WTC11 (cell line): ENCODE results near the gene MRPL28. TPM values are rescaled to one million over a fixed set of nuclear protein-coding genes. Genes with fewer than 3 reads are reported as not detected.

ENCODE experiments used
- ATAC-seq: fragments of 200-7000 bp; cut with Tn5 transposase; 2 replicates; pipeline ENCODE4 v1.10.0; 2021; ENCODE audit warnings: mild to moderate bottlenecking, moderate library complexity
- CTCF ChIA-PET: fragments of 300-600 bp; sonication (Branson Sonifier 250); formaldehyde crosslinking; loops from one replicate; lab custom pipeline; 2021; ENCODE audit warnings: antibody characterized with exemption; lab: Charles Lee
- POLR2A ChIA-PET: fragments of 350-600 bp; sonication (Branson Sonifier 250); formaldehyde crosslinking; loops from one replicate; lab custom pipeline; 2021; ENCODE audit warnings: antibody characterized with exemption; lab: Charles Lee
- DNase-seq: peaks from one replicate; pipeline ENCODE4 v3.0.0; 2021; ENCODE audit warnings: low spot score
- H3K27ac Mint-ChIP-seq: 2 replicates; pipeline ENCODE4 v1.8.0; 2021; ENCODE audit warnings: mixed read lengths
- H3K27me3 Mint-ChIP-seq: 2 replicates; pipeline ENCODE4 v1.8.0; 2021; ENCODE audit warnings: low read depth, mild to moderate bottlenecking, moderate library complexity, mixed read lengths
- H3K36me3 Mint-ChIP-seq: 2 replicates; pipeline ENCODE4 v1.8.0; 2021; ENCODE audit warnings: mixed read lengths
- H3K4me1 Mint-ChIP-seq: 2 replicates; pipeline ENCODE4 v1.8.0; 2022; ENCODE audit warnings: mixed read lengths
- H3K4me3 Mint-ChIP-seq: 2 replicates; pipeline ENCODE4 v1.8.0; 2021; ENCODE audit warnings: mild to moderate bottlenecking, moderate library complexity, mixed read lengths
- H3K9me3 Mint-ChIP-seq: 2 replicates; pipeline ENCODE4 v1.8.0; 2021; ENCODE audit warnings: mixed read lengths
- ATF1 ChIP-seq: sonication (generic); formaldehyde crosslinking; IDR thresholded peaks from 2 replicates; pipeline ENCODE4 v1.8.1; 2023; ENCODE audit warnings: mild to moderate bottlenecking, moderate library complexity, missing genetic modification reagents
- ATF6 ChIP-seq: sonication (generic); formaldehyde crosslinking; IDR thresholded peaks from 2 replicates; pipeline ENCODE4 v1.8.1; 2023; ENCODE audit warnings: mild to moderate bottlenecking, missing genetic modification reagents
- CREB1 ChIP-seq: sonication (generic); formaldehyde crosslinking; IDR thresholded peaks from 2 replicates; pipeline ENCODE4 v1.8.0; 2023; ENCODE audit warnings: mild to moderate bottlenecking, missing genetic modification reagents
- CREM ChIP-seq: sonication (generic); formaldehyde crosslinking; IDR thresholded peaks from 2 replicates; pipeline ENCODE4 v1.8.1; 2022; ENCODE audit warnings: mild to moderate bottlenecking, missing genetic modification reagents, moderate library complexity
- EMX1 ChIP-seq: fragments of 250-450 bp; sonication (Bioruptor Pico); IDR thresholded peaks from 2 replicates; pipeline ENCODE4 v1.8.0; 2021; ENCODE audit warnings: mild to moderate bottlenecking
- ERG ChIP-seq: fragments of 250-450 bp; sonication (Bioruptor Pico); IDR thresholded peaks from 2 replicates; pipeline ENCODE4 v1.8.0; 2021; ENCODE audit warnings: mild to moderate bottlenecking
- IRF1 ChIP-seq: sonication (generic); formaldehyde crosslinking; IDR thresholded peaks from 2 replicates; pipeline ENCODE4 v1.8.0; 2023; ENCODE audit warnings: missing genetic modification reagents
- IRF2 ChIP-seq: sonication (generic); formaldehyde crosslinking; IDR thresholded peaks from 2 replicates; pipeline ENCODE4 v1.8.0; 2022; ENCODE audit warnings: low read depth, missing genetic modification reagents, borderline replicate concordance
- MAX ChIP-seq: sonication (generic); formaldehyde crosslinking; IDR thresholded peaks from 2 replicates; pipeline ENCODE4 v1.8.0; 2022; ENCODE audit warnings: mild to moderate bottlenecking, missing genetic modification reagents
- MLX ChIP-seq: sonication (generic); formaldehyde crosslinking; IDR thresholded peaks from 2 replicates; pipeline ENCODE4 v1.8.1; 2023; ENCODE audit warnings: mild to moderate bottlenecking, missing genetic modification reagents, moderate library complexity
- MYBL2 ChIP-seq: sonication (generic); formaldehyde crosslinking; IDR thresholded peaks from 2 replicates; pipeline ENCODE4 v1.8.1; 2023; ENCODE audit warnings: mild to moderate bottlenecking, moderate library complexity, missing genetic modification reagents
- NR2C2 ChIP-seq: sonication (generic); formaldehyde crosslinking; IDR thresholded peaks from 2 replicates; pipeline ENCODE4 v1.8.0; 2022; ENCODE audit warnings: mild to moderate bottlenecking, missing genetic modification reagents
- SOX15 ChIP-seq: fragments of 250-450 bp; sonication (Bioruptor Pico); IDR thresholded peaks from 2 replicates; pipeline ENCODE4 v1.9.0; 2021; ENCODE audit warnings: mild to moderate bottlenecking
- TCF7 ChIP-seq: sonication (generic); formaldehyde crosslinking; IDR thresholded peaks from 2 replicates; pipeline ENCODE4 v1.8.0; 2022; ENCODE audit warnings: mild to moderate bottlenecking, low read depth, missing genetic modification reagents, moderate library complexity
- TEAD4 ChIP-seq: sonication (generic); formaldehyde crosslinking; IDR thresholded peaks from 2 replicates; pipeline ENCODE4 v1.8.0; 2022; ENCODE audit warnings: mild to moderate bottlenecking, missing genetic modification reagents
- USF1 ChIP-seq: sonication (generic); formaldehyde crosslinking; IDR thresholded peaks from 2 replicates; pipeline ENCODE4 v1.8.0; 2022; ENCODE audit warnings: mild to moderate bottlenecking, missing genetic modification reagents
- USF2 ChIP-seq: sonication (generic); formaldehyde crosslinking; IDR thresholded peaks from 2 replicates; pipeline ENCODE4 v1.8.1; 2023; ENCODE audit warnings: mild to moderate bottlenecking, missing genetic modification reagents, moderate library complexity
- ZNF121 ChIP-seq: sonication (generic); formaldehyde crosslinking; IDR thresholded peaks from 2 replicates; pipeline ENCODE4 v1.8.0; 2023; ENCODE audit warnings: missing genetic modification reagents
- ZNF425 ChIP-seq: fragments of 250-450 bp; sonication (Bioruptor Pico); conservative IDR thresholded peaks from 2 replicates; pipeline ENCODE4 v1.9.0; 2021; ENCODE audit warnings: mild to moderate bottlenecking
- ZNF671 ChIP-seq: fragments of 250-450 bp; sonication (Bioruptor Pico); IDR thresholded peaks from 2 replicates; pipeline ENCODE4 v1.8.0; 2021; ENCODE audit warnings: mild to moderate bottlenecking
- ZSCAN18 ChIP-seq: fragments of 250-450 bp; sonication (Bioruptor Pico); IDR thresholded peaks from 2 replicates; pipeline ENCODE4 v2.1.2; 2022; ENCODE audit warnings: mild to moderate bottlenecking, moderate library complexity
- total RNA-seq: library from RNA; stranded (reverse); gene quantifications from 3 replicates; pipeline ENCODE4 v1.2.3, GENCODE V29; 2021

The MRPL28 gene
- total RNA-seq, 1 experiment from 2014 or later = 119 TPM

- Mint-ChIP-seq H3K4me1 (peaks cover 30% of the 10 kb centered on the region), H3K4me3 (peak overlapping the region; percentile 79), H3K27ac (no peak overlapping the region; the same call in 1 of the 2 replicates), H3K9me3 (no peaks in the 10 kb centered on the region), H3K36me3 (peaks cover 4% of the 10 kb centered on the region), H3K27me3 (no peaks in the 10 kb centered on the region)
- CTCF ChIA-PET = interaction anchor here (0.6 to 2.6 kb wide), 12 partner anchors 18 to 315 kb away, joined by 3 to 15 read pairs (median 4); partner anchors contain the start of gene AXIN1
- POLR2A ChIA-PET = interaction anchor here (0.8 to 1.4 kb wide), 3 partner anchors 10 to 199 kb away, joined by 3 to 4 read pairs (median 3); partner anchors contain the start of gene MRPL28
- TF ChIP-seq ZNF121 (CRISPR knock-in tag) = 0 out of 2 replicates have a peak, but pooled peaks have one; percentile 59
- TF ChIP-seq ZSCAN18 (CRISPR knock-in tag) = no peak
- no peak for DNase-seq
- no peak for ATAC-seq
Measured at GRCh38 chr16:379961-380761, 9.8 kb upstream of the MRPL28 start.

- H3K4me1 Mint-ChIP-seq = peaks cover 28% of the 10 kb centered on the region
- no peak overlapping the region; the same call in 1 of the 2 replicates for H3K27ac Mint-ChIP-seq
- ChIA-PET CTCF (interaction anchor here (0.6 to 2.6 kb wide), 9 partner anchors 15 to 314 kb away, joined by 3 to 15 read pairs (median 4); partner anchors contain the start of gene AXIN1), POLR2A (interaction anchor here (0.6 to 1.4 kb wide), 4 partner anchors 9 to 66 kb away, joined by 3 to 4 read pairs (median 4); partner anchors contain the start of genes DECR2 and MRPL28)
- no peaks in the 10 kb centered on the region for H3K9me3 Mint-ChIP-seq
- H3K36me3 Mint-ChIP-seq = peaks cover 4% of the 10 kb centered on the region
- ATAC-seq (peak; percentile 75), DNase-seq (peak; percentile 83)
- H3K4me3 Mint-ChIP-seq = peak overlapping the region; percentile 79
- H3K27me3 Mint-ChIP-seq = no peaks in the 10 kb centered on the region
- TF ChIP-seq EMX1 (no peak), MYBL2 (CRISPR knock-in tag) (no peak), ZNF425 (CRISPR knock-in tag) (no peak), ERG (CRISPR knock-in tag) (no peak), USF1 (CRISPR knock-in tag) (peak; percentile 79; the same call in 1 of the 2 replicates), ATF1 (CRISPR knock-in tag) (no peak), USF2 (CRISPR knock-in tag) (peak; percentile 83), SOX15 (CRISPR knock-in tag) (no peak), ZNF671 (CRISPR knock-in tag) (no peak), MAX (CRISPR knock-in tag) (0 out of 2 replicates have a peak, but pooled peaks have one; percentile 36), ATF6 (no peak), MLX (no peak), CREM (CRISPR knock-in tag) (no peak), CREB1 (no peak), TEAD4 (CRISPR knock-in tag) (no peak), IRF1 (CRISPR knock-in tag) (no peak), NR2C2 (no peak), IRF2 (no peak), TCF7 (CRISPR knock-in tag) (no peak)
Measured at GRCh38 chr16:379183-379960, 9.0 kb upstream of the MRPL28 start.
